Diencephalon (tissue), 1 donor: ENCODE measurements around the gene PINLYP. TPM values are rescaled to one million over a fixed set of nuclear protein-coding genes. Genes with fewer than 3 reads are reported as not detected.

Experiments used
- total RNA-seq: library from RNA; depleted of rRNA; stranded (reverse); fragments of >200 nt; gene quantifications from one replicate; pipeline ENCODE4 v1.2.3, GENCODE V29; 2014

PINLYP gene
- 8.1 TPM for total RNA-seq

DNA sequence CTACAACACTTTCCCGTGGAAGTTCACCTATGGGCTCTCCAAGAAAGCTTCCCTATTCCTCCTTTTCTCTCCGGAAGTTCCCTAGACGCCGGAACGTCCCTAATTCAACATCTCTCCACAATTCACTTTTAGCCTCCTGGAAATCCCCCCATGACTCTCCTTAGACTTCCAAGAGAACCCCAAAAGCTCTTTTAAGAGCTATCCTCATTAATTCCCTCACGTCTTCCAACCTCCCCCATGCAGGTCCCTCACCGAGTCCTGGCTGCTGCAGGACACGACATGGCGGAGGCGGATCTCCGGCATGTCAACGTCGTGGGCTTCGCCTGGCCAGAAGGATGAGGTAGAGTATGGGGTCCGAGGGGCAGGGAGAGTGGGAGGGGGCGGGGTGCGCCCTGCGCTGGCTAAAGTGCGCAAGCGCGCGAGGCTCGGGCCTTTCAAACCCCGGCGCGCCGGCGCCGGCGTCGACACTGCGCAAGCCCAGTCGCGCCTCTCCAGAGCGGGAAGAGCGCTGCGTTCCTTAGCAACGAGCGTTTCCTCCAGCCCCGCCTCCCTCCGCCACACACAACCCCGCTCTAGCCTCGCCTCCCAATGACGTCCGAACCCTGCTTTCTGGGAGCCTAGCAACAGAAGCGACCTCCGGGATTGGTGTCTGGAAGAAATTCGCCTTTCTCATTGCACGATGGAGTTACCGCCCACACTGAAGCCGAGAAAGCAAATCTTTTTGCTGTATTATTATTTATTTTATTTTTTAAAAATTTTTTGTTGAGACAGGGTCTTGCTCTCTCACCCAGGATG, at the start of gene PINLYP, which contains the start of gene XRCC1:
TSS of gene PINLYP (plus strand) at position 646 of the 795 bp plus-strand sequence. CDS start 1,391 bp downstream, outside the sequence.
TSS of gene XRCC1 (minus strand) at position 372 of the 795 bp plus-strand sequence. CDS start at position 303, 69 bp downstream.

DNA sequence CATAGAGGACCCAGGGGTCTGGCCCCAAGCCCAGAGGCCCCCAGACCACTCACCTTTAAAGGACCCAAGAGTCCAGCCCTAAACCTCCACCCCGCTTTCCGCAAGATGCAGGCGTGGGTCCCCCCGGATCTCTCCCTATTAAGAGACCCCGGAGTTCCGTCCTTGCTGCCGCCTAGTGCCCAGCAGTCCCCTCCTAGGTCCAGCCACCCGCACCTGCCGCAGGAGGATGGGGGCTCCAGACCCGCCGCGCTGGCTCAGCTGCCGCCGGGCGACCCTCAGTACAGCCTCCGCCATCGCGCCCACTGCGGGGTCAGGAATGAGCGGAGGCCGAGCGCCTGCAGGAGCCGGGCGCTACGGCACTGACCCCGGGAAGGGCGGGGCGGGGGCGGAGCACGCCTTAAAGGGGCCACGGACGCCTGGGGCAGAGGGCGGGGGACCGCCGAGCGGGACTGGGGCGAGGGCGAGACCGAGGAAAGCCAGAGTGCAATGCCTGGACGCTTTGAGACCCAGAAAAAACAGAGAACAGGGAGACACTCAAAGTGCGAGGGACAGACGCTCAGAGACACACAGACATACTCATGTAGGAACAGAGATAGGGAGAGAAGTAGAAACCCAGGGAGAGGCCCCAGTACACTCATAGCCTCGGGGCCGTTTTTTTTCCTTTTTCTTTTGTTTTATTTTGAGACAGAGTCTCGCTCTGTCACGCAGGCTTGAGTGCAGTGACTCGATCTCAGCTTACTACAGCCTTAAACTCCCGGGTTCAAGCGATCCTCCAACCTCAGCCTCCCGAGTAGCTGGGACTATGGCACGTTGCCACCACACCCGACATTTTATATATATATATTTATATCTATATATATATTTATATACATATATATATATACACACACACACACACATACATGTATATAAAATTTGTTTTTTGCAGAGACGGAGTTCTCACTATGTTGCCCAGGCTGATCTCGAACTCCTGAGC, 48.4 kb upstream of the PINLYP start, which contains the start of gene ETHE1:
TSS of gene ETHE1 (minus strand) at position 318 of the 976 bp plus-strand sequence. CDS start at position 294, 24 bp downstream.

DNA sequence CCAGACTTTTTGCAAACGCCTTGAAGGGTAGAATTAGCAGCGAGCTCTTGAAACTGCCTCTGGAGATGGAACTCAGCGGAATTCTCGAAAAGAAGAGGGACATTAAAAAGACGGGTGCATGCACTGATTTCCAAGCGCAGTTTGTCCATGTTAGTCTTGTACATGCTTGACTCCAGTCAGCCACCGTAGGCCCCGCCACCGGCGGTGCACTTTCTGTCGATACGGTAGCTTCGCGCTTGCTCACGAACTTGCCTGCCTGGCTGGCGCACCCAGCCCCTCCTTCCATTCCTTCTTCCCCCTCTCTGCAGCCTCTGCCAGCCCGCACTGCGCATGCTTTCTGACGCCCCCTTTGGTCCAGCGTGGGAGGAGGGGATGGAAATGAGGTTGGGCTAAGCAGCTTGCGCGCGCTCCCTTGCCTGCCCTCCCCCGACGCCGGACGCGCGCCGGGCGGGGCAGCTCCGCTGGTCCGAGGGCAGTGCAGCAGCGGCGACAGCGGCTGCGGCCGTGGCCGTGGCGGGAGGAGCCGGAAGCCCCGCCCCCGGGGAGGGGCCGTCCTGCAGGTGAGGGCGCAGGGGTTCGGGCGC, 42.5 kb upstream of the PINLYP start, which contains the start of gene ZNF575:
TSS of gene ZNF575 (plus strand) at position 227 of the 584 bp plus-strand sequence. CDS start 1,235 bp downstream, outside the sequence.

DNA sequence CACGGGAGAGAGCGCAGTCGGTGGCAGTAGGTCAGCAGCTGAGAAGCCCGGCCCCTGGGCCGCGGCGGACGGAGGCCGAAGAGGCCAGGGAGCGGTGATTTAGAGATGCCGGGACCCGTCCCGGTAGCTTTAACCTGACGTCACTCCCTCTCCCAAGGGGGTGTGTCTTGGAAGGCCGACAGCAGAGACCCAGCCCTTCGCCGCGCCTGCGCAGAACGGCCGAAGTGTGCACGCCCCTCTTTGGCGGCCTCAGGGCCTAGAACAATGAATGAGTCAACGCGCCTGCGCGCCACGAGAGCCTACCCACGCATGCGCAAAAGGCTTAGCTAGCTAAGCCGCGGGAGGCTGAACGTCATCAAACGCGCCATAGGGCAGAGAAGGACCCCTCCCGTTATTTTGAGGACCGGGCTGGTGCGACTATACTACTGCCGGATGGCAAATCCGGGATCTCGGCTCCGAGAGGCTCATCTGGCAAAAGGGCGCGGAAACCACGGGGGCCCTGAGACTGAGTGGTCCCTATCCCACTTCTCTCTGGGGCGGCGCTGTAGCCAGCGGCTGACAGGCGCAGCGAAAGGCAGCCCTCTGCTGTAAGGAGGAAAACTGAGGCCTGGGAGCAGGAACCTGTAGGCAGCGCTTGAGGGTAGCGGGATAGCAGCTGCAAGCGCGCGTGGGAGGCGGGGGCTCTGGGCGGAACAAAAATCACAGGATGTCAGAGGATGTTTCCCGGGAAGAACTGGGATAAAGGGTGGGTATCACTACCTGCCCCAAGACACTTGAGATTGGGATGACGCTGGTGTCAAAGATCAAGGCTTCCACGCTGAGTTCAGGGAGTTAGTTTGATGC, 20.6 kb downstream of the PINLYP start, which contains the start of the genes IRGQ and ZNF576:
TSS of gene IRGQ (minus strand) at position 136 of the 843 bp plus-strand sequence. CDS start 796 bp downstream, outside the sequence.
TSS of gene ZNF576 (plus strand) at position 597 of the 843 bp plus-strand sequence. CDS start 514 bp downstream, outside the sequence.

DNA sequence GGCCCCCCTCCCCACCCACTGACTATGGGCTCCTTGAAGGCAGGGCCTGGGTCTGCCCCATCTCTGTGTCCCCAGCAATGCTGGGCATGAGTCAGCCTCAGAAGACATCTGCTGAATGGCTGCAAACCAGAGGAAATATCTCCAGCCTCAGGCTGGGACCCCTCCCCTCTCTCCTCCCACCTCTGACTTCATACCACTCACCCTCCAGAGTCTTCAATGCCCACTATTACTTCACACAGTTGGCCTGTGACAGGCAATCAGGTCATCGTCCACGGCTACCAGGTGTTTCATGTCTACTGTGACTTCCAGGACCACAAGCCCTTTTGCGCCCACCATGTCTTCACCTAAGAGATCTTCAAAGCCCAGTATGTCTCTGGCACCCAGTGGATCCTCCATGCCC, 36.2 kb downstream of the PINLYP start, which contains the start of gene SRRM5:
TSS of gene SRRM5 (plus strand) at position 301 of the 400 bp plus-strand sequence. CDS start at position 335, 34 bp downstream.

DNA sequence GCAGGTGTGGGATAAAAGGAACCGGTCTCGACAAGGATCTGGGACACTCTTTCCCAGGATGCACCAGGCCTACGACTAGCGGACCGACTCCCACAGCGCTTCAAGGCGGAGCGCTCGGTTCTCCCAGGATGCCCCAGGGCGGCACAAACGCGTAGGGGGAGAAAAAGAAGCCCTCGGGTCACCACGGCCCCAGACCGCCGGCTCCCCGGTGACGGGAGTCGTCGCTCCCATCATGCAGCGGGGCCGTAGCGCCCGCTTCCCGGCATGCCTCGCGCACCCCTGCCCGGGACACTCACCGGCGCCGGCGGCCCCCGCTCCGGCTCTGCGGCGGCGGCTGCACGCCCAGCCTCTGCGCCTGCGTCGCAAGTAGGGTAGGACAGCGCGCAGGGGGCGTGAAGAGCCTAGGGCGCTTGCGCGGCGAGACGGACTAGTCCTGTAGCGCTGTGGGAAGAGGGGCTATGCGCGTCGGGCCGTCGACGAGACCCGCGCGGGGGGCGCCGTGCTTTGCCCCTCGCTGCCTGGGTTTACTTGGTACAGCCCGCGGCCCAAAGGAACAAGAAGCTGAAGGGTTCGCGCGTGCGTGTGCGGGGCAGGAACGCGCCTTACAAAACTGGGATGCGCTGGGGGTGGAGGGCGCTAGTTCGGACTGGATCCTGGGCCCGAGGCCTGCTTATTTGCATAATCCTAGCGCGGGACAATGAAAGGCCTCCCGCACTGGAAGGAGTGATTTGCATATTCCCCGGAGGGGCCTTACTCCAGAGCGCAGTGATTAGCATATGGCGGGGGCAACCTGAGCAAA, 43.9 kb downstream of the PINLYP start, which contains the start of gene ZNF428:
TSS of gene ZNF428 (minus strand) at position 368 of the 799 bp plus-strand sequence. CDS start 5,325 bp downstream, outside the sequence.

Other genes with a start within 250 kb of the PINLYP start
- 1.8 TPM for gene CD177, start 222.1 kb upstream of the PINLYP start, total RNA-seq
- not detected for gene TEX101, start 160.9 kb upstream of the PINLYP start, total RNA-seq
- gene LYPD3, start 110.2 kb upstream of the PINLYP start, total RNA-seq = 0.46 TPM
- gene PHLDB3, start 71.1 kb upstream of the PINLYP start, total RNA-seq = 3.7 TPM
- gene ETHE1, start 48.6 kb upstream of the PINLYP start, total RNA-seq = 18.2 TPM
- 1.8 TPM for gene ZNF575, start 42.6 kb upstream of the PINLYP start, total RNA-seq
- gene XRCC1, start 274 bp upstream of the PINLYP start, total RNA-seq = 16.4 TPM
- 134 TPM for gene IRGQ, start 20.3 kb downstream of the PINLYP start, total RNA-seq
- 11.1 TPM for gene ZNF576, start 20.8 kb downstream of the PINLYP start, total RNA-seq
- gene SRRM5, start 36.3 kb downstream of the PINLYP start, total RNA-seq = not detected
- 107 TPM for gene ZNF428, start 43.8 kb downstream of the PINLYP start, total RNA-seq
- 93.2 TPM for gene CADM4, start 64.0 kb downstream of the PINLYP start, total RNA-seq
- 3.7 TPM for gene PLAUR, start 94.4 kb downstream of the PINLYP start, total RNA-seq
- not detected for gene IRGC, start 140.3 kb downstream of the PINLYP start, total RNA-seq
- gene SMG9, start 179.2 kb downstream of the PINLYP start, total RNA-seq = 13.4 TPM
- not detected for gene KCNN4, start 205.2 kb downstream of the PINLYP start, total RNA-seq
- 6.7 TPM for gene LYPD5, start 226.6 kb downstream of the PINLYP start, total RNA-seq